SU-DHL-6 (cell line): ENCODE measurements around the gene C1S.
"Not testable (repeated sequence)": the region's sequence is repeated elsewhere in the genome, so short reads cannot be mapped to it uniquely, and the experiment has no call there.

Experiments
- CTCF ChIP-seq: fragments of 200-600 bp; sonication (generic); IDR thresholded peaks from one replicate; pipeline ENCODE4 v1.5.1; 2017; ENCODE audit warnings: antibody characterized with exemption, mild to moderate bottlenecking, low read length, moderate library complexity; ENCODE audit not compliant: insufficient read depth, poor library complexity, severe bottlenecking
- EZH2phosphoT487 ChIP-seq: fragments of 200-600 bp; sonication (generic), shearing (Covaris generic); conservative IDR thresholded peaks from 2 replicates; pipeline ENCODE4 v1.6.1; 2018; ENCODE audit warnings: mild to moderate bottlenecking, antibody characterized with exemption, low read length, moderate library complexity, mixed read lengths

- TF ChIP-seq CTCF, EZH2phosphoT487: not testable (repeated sequence)
Measured at GRCh38 chr12:7037411-7037810, 23.1 kb upstream of the C1S start.
